Stimulated activated naive CD8-positive, alpha-beta T cell treated with anti-CD3 and anti-CD28 coated beads, Interleukin-15, Interleukin-2, amounts not matched to agents 100 U/mL and 50 U/mL, for 24 hours (primary cell): ENCODE data around the gene ARHGEF33.
A peak's percentile ranks its signal among the peaks of the same experiment; 100 is the strongest.
"Not testable (repeated sequence)": the region's sequence is repeated elsewhere in the genome, so short reads cannot be mapped to it uniquely, and the experiment has no call there.

Experiments used
- ATAC-seq: fragments of 150-1000 bp; cut with Tn5 transposase; one replicate; pipeline ENCODE4 v1.10.0; 2021
- DNase-seq: peaks from one replicate; pipeline ENCODE4 v3.0.0; 2021

ARHGEF33 gene

DNA sequence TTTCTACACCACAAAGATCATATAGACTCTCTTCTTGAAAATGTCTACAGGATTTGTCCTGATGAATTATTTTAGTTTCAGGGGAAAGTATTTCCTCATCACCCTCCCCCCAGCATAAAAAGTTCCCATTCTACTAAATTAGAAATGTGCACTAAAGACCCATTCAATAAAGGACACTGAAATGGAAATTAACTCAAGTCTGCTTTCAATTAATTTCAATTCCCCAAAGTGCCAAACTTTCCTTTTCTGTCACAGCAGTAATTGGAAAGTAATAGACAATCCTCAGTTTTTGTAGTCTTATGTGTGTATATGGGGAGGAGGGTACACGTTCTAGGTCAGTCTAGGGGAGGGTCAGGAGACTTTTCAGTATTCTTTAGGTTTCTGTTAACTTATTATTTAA is 21.5 kb downstream of the ARHGEF33 start:
- ATAC-seq (no peak), DNase-seq (no peak)

DNA sequence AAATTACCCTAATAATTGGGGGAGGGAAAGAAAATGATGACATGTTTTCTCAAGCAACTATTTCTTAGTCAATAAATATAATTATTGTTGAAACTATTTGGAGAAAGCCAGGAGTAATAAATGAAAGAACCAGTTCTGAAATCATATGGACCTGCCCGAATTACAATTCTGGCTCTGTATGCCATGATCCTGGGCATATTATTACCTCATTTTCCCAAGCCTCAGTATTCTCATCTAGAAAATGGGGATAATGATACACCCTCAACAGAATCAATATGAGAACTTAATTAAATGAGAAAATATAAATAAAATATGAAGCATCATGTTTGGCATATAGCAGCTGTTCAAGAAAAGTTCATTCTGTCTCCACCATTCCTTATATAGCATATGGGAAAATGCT is 22.9 kb downstream of the ARHGEF33 start:
- DNase-seq (no peak), ATAC-seq (no peak)

- no peak for ATAC-seq
Measured at GRCh38 chr2:38922389-38922788, 32.7 kb downstream of the ARHGEF33 start.

DNA sequence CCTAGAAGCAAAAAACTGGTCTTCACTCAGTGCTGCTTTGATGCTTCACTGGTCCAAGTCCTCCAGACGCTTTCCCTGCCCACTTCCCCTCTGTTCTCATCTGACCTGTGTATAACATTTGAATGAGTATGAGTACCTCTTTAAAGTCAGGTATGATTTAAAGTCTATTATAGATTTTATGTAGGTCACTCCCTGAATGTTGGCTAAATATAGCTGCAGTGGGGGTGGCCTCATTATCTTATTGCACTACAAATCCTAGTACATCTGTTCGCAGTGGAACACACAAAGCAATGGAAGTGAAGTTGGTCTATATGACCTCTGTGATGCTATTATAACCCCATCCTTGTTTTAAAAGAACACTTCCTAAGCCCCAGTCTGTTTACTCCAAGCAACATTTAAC is 33.2 kb downstream of the ARHGEF33 start:
- DNase-seq: no peak

More at GRCh38 chr2:38922389-38922788, 32.7 kb downstream of the ARHGEF33 start:
- DNase-seq: no peak

DNA sequence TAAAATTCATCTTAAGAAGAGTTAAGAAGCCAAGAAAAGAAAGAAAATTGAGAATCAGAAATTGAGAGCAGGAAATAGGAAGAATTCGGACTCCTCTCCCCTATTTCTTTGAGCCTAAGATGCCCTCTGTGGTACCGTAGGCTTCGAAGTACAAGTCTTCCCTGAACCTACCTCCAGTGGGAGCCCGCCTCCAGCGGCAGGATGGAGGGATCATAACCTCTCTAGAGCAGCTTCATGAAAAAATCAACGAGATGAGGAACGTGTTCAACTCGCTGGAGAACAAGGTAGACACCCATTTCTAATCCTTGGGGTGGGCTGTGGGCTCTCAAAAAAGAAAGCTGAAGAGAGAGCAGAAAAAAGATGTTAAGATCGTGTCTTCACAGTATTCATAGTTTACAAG is 36.3 kb downstream of the ARHGEF33 start:
- DNase-seq (no peak), ATAC-seq (no peak)

More for the DNA sequence above, 33.2 kb downstream of the ARHGEF33 start:
- no peak for ATAC-seq

DNA sequence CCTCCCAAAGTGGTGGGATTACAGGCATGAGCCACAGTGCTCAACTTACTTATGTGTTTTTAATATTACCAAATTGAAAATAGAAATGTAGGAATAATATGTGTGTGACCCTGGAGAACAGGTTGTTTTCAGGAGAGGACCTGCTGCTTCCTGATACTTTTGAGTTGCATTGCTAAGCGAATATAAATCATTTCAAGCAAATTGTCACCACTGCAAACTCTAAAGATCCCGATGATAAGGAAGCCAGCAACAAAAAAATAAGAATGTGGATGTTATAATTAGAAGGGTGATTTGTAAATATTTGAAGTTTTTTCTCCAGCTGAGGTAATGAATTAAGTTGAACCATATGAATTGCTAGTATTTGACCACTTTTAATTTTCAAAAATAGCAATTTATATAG is 40.9 kb downstream of the ARHGEF33 start:
- no peak for DNase-seq
- ATAC-seq: no peak

GRCh38 chr2:38932586-38932985 is 42.9 kb downstream of the ARHGEF33 start:
- DNase-seq (no peak), ATAC-seq (no peak)

- no peak for ATAC-seq
- DNase-seq: no peak
Measured at GRCh38 chr2:38933653-38934052, 44.0 kb downstream of the ARHGEF33 start.

GRCh38 chr2:38934742-38935141 is 45.1 kb downstream of the ARHGEF33 start:
- DNase-seq (no peak), ATAC-seq (no peak)

- peak; percentile 57 for ATAC-seq
- no peak for DNase-seq
Measured at GRCh38 chr2:38935568-38936172, 46.0 kb downstream of the ARHGEF33 start.

DNA sequence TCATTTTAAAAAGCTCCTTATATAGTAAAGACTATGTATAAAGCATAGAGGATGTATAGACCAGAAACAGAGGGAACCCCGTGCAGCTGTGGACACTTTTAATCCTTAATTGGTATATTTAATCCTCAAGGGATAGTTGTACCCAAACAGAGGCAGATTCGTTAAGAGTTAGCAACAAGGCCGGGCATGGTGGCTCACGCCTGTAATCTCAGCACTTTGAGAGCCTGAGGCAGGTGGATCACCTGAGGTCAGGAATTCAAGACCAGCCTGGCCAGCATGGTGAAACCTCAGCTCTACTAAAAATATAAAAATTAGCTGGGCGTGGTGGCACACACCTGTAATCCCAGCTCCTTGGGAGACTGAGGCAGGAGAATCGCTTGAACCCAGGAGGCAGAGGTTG is 46.8 kb downstream of the ARHGEF33 start:
- not testable (repeated sequence) for ATAC-seq

GRCh38 chr2:38937548-38937947 is 47.9 kb downstream of the ARHGEF33 start:
- ATAC-seq: no peak

More for the DNA sequence above, 46.8 kb downstream of the ARHGEF33 start:
- not testable (repeated sequence) for DNase-seq

GRCh38 chr2:38940746-38941145 is 51.1 kb downstream of the ARHGEF33 start:
- no peak for ATAC-seq
- DNase-seq: no peak

More at GRCh38 chr2:38937548-38937947, 47.9 kb downstream of the ARHGEF33 start:
- no peak for DNase-seq

DNA sequence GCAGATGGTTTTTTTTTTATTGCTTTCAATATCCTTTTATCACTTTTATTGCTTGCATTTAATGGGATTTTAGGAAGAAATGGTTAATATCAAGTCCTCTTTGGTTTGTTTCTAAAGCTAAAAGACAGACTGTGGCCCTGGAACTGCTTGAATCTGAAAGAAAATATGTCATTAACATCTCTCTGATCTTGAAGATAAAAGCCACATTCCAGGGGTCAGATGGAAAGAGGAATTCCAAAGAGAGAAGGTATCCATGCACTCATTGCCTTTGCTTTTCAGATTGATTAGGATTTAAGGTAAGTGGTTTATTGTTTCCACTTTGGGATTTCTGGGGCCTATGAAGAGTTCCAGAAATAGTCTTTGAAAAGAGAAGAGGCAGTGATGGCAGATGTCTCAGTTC is 54.1 kb downstream of the ARHGEF33 start:
- DNase-seq (no peak), ATAC-seq (no peak)

DNA sequence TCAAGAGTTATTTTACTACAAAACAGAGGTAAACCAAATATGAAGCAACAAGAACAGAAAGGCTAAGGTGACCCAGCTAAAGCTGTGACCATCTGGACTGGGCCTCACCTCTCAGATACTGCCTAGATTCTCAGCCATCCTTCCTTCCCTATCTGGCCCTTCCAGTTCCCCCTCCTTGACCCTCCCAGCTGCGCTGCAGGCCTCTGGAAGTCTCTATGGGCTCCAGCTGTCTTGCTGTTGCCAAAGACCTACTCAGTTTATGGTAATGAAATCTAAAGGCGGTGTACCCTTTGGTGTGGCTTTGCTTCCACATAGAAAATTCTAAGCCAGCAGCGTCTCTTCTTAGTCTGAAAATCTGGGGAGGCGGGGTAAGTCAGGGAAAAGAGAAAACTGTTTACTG is 55.7 kb downstream of the ARHGEF33 start:
- DNase-seq (no peak), ATAC-seq (no peak)

DNA sequence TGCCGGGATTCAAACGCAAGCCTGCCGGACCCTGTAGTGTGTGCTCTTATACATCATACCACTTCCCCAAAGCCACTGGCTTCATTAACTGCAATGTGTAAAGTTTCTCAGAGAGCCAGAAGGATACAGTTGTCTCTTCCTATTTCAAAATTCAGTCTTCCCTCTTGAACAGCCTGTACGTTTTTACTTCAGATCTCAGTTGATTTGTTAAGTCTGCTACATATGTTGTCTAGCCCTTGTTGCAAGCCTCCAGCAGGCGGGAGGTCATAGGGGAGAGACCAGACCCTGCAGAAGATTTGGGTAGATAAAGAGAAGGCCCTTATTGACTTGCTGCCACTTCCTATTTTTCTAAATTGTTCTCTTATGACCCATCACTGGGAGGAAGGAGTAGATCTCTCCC is 56.2 kb downstream of the ARHGEF33 start:
- ATAC-seq: no peak
- DNase-seq: no peak

GRCh38 chr2:38947241-38948239 is 57.9 kb downstream of the ARHGEF33 start:
- DNase-seq: peak; percentile 70
- peak; percentile 84 for ATAC-seq

DNA sequence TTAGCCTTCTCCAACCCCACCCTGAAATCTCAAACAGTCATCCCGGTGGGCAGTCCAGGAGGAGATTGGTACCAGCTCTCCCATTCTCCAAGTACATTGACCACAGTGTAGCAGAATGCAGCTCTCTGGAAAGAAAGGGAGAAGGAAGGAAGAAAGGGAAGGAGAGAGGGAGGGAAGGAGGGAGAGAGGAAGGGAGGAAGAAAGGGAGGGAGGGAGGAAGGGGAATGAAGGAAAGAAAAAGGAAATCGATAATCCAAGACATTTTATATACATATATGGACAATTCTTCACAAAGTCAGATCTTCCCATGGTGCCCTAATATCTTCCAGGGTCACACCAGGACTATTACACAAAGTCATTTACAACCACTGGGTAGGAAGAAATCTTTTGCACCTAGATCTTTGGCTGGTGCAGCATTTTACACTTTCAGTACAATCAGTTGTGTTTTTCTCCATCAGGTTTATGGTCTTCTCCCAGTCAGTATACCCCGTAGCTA is 58.8 kb downstream of the ARHGEF33 start:
- DNase-seq (no peak), ATAC-seq (no peak)

GRCh38 chr2:38948995-38949394 is 59.3 kb downstream of the ARHGEF33 start:
- DNase-seq (no peak), ATAC-seq (no peak)

GRCh38 chr2:38951766-38952165 is 62.1 kb downstream of the ARHGEF33 start:
- DNase-seq (no peak), ATAC-seq (no peak)

DNA sequence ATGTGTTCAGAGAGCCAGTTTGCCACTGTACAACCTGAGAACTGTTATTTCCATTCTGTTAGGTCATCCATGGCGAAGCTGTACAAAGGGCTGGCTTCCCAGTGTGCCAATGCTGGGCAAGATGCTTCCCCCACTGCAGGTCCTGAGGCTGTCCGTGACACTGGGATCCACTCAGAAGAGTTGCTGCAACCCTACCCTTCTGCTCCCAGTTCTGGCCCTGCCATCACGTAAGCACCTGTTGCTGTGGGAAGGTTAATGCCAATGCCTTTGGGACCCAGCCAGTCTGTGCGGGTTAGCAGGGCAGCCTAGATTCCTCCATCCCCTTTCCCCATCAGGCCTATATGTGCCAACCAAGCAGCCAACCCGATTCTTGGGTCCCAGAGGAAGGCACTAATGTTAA is 68.3 kb downstream of the ARHGEF33 start:
- ATAC-seq (no peak), DNase-seq (no peak)

GRCh38 chr2:38959466-38959865 is 69.8 kb downstream of the ARHGEF33 start:
- DNase-seq: no peak
- ATAC-seq: no peak
